Thymus (tissue), 11 donors: Measurements from ENCODE around the gene ADGRG3. TPM values are rescaled to one million over a fixed set of nuclear protein-coding genes. Genes with fewer than 3 reads are reported as not detected.

ENCODE experiments used
- DNase-seq, 9 donors: peaks; one replicate each; pipeline ENCODE4 v3.0.0-alpha.2; 2013; ENCODE audit warnings: low spot score in 9 of 9, low read depth in 6 of 9, missing footprints in 1 of 9
- H3K27ac ChIP-seq, 2 donors: one replicate each; pipeline ENCODE4 v1.5.1; 2013; ENCODE audit warnings: control low read depth in 1 of 2, low read depth in 1 of 2, low read length in 1 of 2, mild to moderate bottlenecking in 1 of 2, moderate library complexity in 1 of 2
- H3K27me3 ChIP-seq, 2 donors: one replicate each; pipeline ENCODE4 v1.5.1; 2013; ENCODE audit warnings: low read length in 1 of 2; ENCODE audit not compliant: control insufficient read depth in 2 of 2, insufficient read depth in 1 of 2
- H3K36me3 ChIP-seq, 2 donors: one replicate each; pipeline ENCODE4 v1.5.1; 2013; ENCODE audit warnings: low read length in 1 of 2, mild to moderate bottlenecking in 1 of 2, moderate library complexity in 1 of 2; ENCODE audit not compliant: control insufficient read depth in 2 of 2, insufficient read depth in 2 of 2
- H3K4me1 ChIP-seq, 2 donors: one replicate each; pipeline ENCODE4 v1.5.1; 2013; ENCODE audit warnings: low read length in 2 of 2; ENCODE audit not compliant: control insufficient read depth in 2 of 2, insufficient read depth in 2 of 2
- H3K4me3 ChIP-seq, 2 donors: one replicate each; pipeline ENCODE4 v1.5.1; 2013; ENCODE audit warnings: low read length in 2 of 2, control low read depth in 1 of 2, mild to moderate bottlenecking in 1 of 2
- H3K9me3 ChIP-seq, 2 donors: one replicate each; pipeline ENCODE4 v1.5.1; 2013; ENCODE audit warnings: low read length in 1 of 2, mild to moderate bottlenecking in 1 of 2; ENCODE audit not compliant: control insufficient read depth in 2 of 2, insufficient read depth in 1 of 2
- WGBS: extraction: QIAGEN DNeasy Blood & Tissue Kit; methylation state at CpG from one replicate; pipeline ENCODE4 v1.1.7; 2013; 5-methylcytosine and 5-hydroxymethylcytosine counted together
- polyA plus RNA-seq: library from polyadenylated mRNA; stranded (reverse); fragments of 200-250 nt; gene quantifications from one replicate; pipeline ENCODE4 v1.2.3, GENCODE V29; 2013
- total RNA-seq: library from RNA; stranded (reverse); fragments of 120-200 nt; gene quantifications from one replicate; pipeline ENCODE4 v1.2.4, GENCODE V29; 2013
- donor health status: healthy.

The ADGRG3 gene
- total and polyA plus RNA-seq, 2 donors, result 0.33 to 0.94 TPM

DNA sequence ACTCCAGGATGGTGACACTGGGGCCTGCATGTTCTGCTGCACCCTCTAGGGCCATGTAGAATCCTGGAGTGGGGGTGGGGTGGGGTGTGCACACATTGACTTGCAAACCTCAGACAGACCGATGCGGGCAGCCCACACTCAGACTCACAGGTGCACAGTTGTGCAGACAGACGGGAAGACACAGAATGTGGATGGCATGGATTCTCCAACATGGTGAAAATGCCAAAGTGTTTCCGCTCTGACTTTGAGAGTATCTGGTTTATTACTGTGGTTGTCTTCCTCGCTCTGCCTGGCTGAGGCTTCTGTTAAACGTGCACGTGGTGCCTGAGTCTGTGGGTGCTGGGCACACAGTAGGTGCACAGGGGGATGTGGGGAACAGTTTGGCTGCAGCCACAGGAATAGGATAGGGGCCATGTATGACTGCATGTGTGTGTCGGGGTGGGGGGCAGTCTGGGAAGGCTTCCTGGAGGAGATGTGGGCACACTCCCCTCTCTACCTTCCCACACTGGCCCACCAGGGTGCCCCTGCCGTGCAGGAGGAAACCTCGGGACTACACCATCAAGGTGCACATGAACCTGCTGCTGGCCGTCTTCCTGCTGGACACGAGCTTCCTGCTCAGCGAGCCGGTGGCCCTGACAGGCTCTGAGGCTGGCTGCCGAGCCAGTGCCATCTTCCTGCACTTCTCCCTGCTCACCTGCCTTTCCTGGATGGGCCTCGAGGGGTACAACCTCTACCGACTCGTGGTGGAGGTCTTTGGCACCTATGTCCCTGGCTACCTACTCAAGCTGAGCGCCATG lies 9.0 kb upstream of the ADGRG3 start:
- H3K4me1 ChIP-seq, result no peaks in the 10 kb centered on the region
- no peak overlapping the region for H3K27ac ChIP-seq
- H3K27me3 ChIP-seq, result no peaks in the 10 kb centered on the region
- H3K36me3 ChIP-seq, result peaks cover 41 to 63% of the 10 kb centered on the region in 2 donors
- H3K4me3 ChIP-seq, result no peak overlapping the region
- H3K9me3 ChIP-seq, result no peaks in the 10 kb centered on the region
- 96% methylated on average over 19 of the region's 19 CpGs for WGBS
- no peak for DNase-seq

DNA sequence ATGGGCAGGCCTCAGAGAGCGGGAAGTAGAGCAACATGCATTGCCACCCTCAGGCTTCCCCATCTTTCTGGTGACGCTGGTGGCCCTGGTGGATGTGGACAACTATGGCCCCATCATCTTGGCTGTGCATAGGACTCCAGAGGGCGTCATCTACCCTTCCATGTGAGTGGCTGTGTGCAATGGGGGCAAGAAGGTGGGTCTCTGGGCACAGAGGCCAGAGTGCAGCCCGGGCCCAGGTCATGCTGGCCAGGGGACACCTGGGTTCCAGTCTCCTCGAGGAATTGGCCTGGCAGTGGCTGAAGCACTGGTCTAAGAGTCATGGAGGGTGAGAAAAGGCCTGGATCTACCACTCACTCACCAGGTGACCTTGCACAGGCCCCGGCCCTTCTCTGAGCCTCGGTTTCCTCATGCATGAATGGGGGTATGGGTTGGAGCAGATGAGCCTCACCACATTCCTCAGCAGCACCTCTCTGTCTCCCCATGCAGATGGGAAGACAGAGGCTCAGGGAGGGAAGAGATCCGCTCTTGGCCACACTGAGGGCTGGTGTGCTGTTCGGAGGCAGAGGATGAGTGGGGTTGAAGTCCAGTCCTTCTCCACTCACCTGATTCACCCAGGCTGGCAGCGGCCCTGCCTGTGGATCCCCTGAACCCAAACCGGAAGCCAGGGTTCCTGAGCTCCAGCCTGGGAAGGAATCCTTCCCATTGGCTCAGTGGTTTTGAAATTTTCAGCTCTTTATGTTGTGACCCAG lies 7.2 kb upstream of the ADGRG3 start:
- no peak overlapping the region for H3K4me3 ChIP-seq
- no peaks in the 10 kb centered on the region for H3K27me3 ChIP-seq
- no peak overlapping the region for H3K27ac ChIP-seq
- no peaks in the 10 kb centered on the region for H3K9me3 ChIP-seq
- peaks cover 36 to 64% of the 10 kb centered on the region in 2 donors for H3K36me3 ChIP-seq
- H3K4me1 ChIP-seq, result no peaks in the 10 kb centered on the region
- 97% methylated on average over 11 of the region's 11 CpGs for WGBS
- no peak for DNase-seq

DNA sequence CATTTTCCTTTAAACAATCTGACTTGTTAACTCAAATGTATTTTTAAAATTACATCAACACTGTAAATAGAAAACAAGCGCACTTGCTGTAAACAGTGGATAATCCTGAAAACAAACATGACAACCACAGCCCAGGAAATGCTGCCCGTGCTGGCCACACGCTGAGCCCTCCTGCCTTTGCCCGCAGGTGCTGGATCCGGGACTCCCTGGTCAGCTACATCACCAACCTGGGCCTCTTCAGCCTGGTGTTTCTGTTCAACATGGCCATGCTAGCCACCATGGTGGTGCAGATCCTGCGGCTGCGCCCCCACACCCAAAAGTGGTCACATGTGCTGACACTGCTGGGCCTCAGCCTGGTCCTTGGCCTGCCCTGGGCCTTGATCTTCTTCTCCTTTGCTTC lies 6.6 kb upstream of the ADGRG3 start:
- Histone ChIP-seq H3K27ac (no peak overlapping the region), H3K27me3 (no peaks in the 10 kb centered on the region), H3K4me1 (no peaks in the 10 kb centered on the region), H3K4me3 (no peak overlapping the region), H3K9me3 (no peaks in the 10 kb centered on the region), H3K36me3 (peaks cover 32 to 59% of the 10 kb centered on the region in 2 donors)
- WGBS, result 97% methylated on average over 7 of the region's 7 CpGs
- no peak for DNase-seq

DNA sequence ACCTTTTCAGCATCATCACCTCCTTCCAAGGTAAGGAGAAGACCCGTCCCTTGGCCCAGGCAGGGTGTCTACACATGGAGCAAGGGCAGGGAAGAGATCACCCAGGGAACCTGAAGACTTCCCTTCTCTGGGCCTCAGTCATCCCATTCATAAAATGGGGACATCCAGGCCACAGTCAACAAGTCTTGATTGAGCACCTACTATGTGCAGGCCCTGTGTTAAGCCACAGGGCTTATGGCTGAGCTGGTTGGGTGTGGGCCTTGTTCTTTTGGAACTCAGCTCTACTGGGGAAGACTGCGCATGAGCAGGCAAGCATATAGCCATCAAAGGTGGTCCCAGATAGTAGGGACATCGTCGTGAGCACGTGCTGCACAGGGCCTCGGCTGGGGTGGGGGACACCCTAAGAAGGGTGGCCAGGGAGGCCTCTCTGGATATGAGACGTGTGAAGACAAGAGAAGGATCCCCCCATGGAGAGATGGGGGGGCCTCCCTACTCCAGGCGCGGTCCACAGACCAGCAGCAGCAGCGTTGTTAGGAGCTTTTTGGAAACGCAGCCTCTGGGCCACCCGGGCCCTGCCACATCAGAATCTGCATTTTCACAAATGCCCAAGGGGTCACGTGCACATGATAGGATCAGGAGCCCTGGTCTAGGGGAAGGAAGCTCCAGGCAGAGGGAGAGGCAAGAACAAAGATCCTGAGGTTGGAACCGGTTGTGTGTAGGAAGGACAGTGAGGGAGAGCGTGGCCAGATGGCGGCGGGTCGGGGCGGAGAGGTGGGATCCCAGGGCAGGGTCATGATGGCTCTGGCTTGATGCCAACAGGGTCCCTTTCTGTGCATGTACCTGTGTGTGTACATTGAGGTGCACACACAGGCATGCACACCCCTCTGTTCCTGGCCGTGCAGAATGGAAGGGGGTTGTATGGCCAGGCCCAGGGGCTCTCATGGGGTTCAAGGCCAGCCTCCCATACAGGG lies 5.9 kb upstream of the ADGRG3 start:
- 93% methylated on average over 20 of the region's 20 CpGs for WGBS
- Histone ChIP-seq H3K27ac (no peak overlapping the region), H3K9me3 (no peaks in the 10 kb centered on the region), H3K4me1 (no peaks in the 10 kb centered on the region), H3K36me3 (peaks cover 31 to 59% of the 10 kb centered on the region in 2 donors), H3K4me3 (no peak overlapping the region), H3K27me3 (no peaks in the 10 kb centered on the region)
- no peak for DNase-seq

DNA sequence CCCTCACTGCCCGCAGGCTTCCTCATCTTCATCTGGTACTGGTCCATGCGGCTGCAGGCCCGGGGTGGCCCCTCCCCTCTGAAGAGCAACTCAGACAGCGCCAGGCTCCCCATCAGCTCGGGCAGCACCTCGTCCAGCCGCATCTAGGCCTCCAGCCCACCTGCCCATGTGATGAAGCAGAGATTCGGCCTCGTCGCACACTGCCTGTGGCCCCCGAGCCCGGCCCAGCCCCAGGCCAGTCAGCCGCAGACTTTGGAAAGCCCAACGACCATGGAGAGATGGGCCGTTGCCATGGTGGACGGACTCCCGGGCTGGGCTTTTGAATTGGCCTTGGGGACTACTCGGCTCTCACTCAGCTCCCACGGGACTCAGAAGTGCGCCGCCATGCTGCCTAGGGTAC lies 4.7 kb upstream of the ADGRG3 start:
- Histone ChIP-seq H3K27ac (no peak overlapping the region), H3K4me1 (no peaks in the 10 kb centered on the region), H3K9me3 (no peaks in the 10 kb centered on the region), H3K27me3 (no peaks in the 10 kb centered on the region), H3K4me3 (no peak overlapping the region), H3K36me3 (peaks cover 29 to 55% of the 10 kb centered on the region in 2 donors)
- no peak for DNase-seq
- WGBS, result 96% methylated on average over 21 of the region's 21 CpGs

DNA sequence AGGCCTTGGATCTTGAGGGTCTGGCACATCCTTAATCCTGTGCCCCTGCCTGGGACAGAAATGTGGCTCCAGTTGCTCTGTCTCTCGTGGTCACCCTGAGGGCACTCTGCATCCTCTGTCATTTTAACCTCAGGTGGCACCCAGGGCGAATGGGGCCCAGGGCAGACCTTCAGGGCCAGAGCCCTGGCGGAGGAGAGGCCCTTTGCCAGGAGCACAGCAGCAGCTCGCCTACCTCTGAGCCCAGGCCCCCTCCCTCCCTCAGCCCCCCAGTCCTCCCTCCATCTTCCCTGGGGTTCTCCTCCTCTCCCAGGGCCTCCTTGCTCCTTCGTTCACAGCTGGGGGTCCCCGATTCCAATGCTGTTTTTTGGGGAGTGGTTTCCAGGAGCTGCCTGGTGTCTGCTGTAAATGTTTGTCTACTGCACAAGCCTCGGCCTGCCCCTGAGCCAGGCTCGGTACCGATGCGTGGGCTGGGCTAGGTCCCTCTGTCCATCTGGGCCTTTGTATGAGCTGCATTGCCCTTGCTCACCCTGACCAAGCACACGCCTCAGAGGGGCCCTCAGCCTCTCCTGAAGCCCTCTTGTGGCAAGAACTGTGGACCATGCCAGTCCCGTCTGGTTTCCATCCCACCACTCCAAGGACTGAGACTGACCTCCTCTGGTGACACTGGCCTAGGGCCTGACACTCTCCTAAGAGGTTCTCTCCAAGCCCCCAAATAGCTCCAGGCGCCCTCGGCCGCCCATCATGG lies 4.0 kb upstream of the ADGRG3 start:
- WGBS, result 92% methylated on average over 15 of the region's 15 CpGs
- no peaks in the 10 kb centered on the region for H3K27me3 ChIP-seq
- peaks cover 29 to 49% of the 10 kb centered on the region in 2 donors for H3K36me3 ChIP-seq
- H3K4me1 ChIP-seq, result no peaks in the 10 kb centered on the region
- DNase-seq, result no peak
- no peak overlapping the region for H3K4me3 ChIP-seq
- H3K9me3 ChIP-seq, result no peaks in the 10 kb centered on the region
- H3K27ac ChIP-seq, result no peak overlapping the region

DNA sequence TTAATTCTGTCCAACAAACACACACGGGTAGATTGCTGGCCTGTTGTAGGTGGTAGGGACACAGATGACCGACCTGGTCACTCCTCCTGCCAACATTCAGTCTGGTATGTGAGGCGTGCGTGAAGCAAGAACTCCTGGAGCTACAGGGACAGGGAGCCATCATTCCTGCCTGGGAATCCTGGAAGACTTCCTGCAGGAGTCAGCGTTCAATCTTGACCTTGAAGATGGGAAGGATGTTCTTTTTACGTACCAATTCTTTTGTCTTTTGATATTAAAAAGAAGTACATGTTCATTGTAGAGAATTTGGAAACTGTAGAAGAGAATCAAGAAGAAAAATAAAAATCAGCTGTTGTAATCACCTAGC lies 3.5 kb upstream of the ADGRG3 start:
- Histone ChIP-seq H3K27me3 (no peaks in the 10 kb centered on the region), H3K4me3 (no peak overlapping the region), H3K9me3 (no peaks in the 10 kb centered on the region), H3K36me3 (peaks cover 29 to 43% of the 10 kb centered on the region in 2 donors), H3K4me1 (no peaks in the 10 kb centered on the region), H3K27ac (no peak overlapping the region)
- no peak for DNase-seq
- 97% methylated on average over 6 of the region's 6 CpGs for WGBS

DNA sequence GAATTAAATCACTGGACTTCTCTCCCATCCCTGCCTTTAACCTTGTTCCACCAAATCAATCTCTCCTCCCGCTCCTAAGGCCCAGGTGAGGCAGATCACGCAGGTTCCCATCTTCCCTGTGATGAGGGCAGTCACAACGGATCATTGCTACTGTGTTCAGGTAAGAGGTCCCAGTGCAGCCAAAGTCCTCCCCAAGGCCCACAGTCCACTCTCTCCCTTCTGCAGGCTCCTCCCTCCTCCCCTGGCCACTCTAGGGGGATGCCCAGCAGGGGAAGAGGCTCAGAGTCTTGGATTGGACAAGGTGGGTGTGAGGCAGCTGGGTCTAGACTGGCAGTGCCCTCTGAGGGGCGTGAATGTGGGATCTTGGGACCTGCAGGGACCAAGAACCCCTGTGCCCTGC lies 2.6 kb upstream of the ADGRG3 start:
- Histone ChIP-seq H3K27ac (no peak overlapping the region), H3K36me3 (peaks cover 28 to 37% of the 10 kb centered on the region in 2 donors), H3K4me1 (no peaks in the 10 kb centered on the region), H3K9me3 (no peaks in the 10 kb centered on the region), H3K4me3 (no peak overlapping the region), H3K27me3 (no peaks in the 10 kb centered on the region)
- DNase-seq, result no peak
- WGBS, result 73% methylated on average over 4 of the region's 4 CpGs
